ENCODE data around the gene CEP112. TPM values are rescaled to one million over a fixed set of nuclear protein-coding genes. Genes with fewer than 3 reads are reported as not detected.

Gene CEP112
- total and polyA plus RNA-seq, 4 donors: 1.1 to 4.9 (median 1.4) TPM

DNA sequence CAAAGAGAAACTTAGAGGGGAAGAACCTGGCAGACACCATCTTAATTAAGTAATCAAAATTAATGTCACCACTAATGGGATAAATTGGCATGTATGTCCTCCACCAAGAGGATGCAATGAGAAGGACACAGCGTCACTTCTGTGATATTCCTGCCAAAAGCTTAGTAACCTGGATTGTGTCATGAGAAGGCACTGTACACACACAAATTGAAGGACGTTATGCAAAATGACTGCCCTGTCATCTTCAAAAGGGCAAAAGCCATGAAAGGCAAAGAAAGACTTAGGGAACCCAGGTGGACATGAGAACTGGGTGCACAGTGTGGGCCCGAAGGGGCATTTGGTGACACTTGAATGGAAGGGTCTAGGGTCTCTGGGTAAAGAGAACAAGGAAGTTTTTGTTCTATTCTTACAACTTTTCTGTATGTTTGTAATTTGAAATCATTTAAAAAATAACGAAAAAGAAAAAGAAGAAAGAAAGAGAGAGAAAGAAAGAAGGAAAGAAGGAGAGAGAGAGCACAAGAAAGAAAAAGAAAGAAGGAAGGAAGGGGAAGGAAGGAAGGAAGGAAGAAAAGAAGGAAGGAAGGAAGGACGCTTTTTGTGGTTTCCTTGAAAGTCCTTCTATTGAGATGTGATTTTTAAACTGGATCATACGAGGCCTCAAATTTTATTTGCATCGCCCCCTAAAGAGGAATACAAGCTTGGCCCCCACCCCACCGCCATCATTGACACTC, 41.3 kb upstream of the CEP112 start:
- Histone ChIP-seq H3K36me3 (ENCODE audit: control insufficient read depth in 4 of 4, insufficient read depth in 3 of 4, low read depth in 1 of 4, low read length in 3 of 4) (no peaks in the 10 kb centered on the region), H3K4me3 (ENCODE audit: low read depth in 1 of 3, low read length in 3 of 3) (no peak overlapping the region), H3K27ac (ENCODE audit: low read depth in 1 of 2, low read length in 2 of 2) (peak overlapping the region; percentile 78 to 85), H3K4me1 (ENCODE audit: control insufficient read depth in 4 of 4, insufficient read depth in 4 of 4, low read length in 3 of 4) (peaks cover 6 to 44% (median 41%) of the 10 kb centered on the region in 4 donors), H3K9me3 (ENCODE audit: control insufficient read depth in 4 of 4, low read length in 3 of 4) (no peaks in the 10 kb centered on the region), H3K9ac (ENCODE audit: low read depth in 1 of 2, low read length in 2 of 2) (no peak overlapping the region), H3K27me3 (ENCODE audit: control insufficient read depth in 4 of 4, insufficient read depth in 4 of 4, low read length in 3 of 4) (no peaks in the 10 kb centered on the region)
- TF ChIP-seq RAD21 (IDR thresholded peaks at IDR 0.05) (peak; percentile 20 to 46), YY1 (IDR thresholded peaks at IDR 0.05) (peak; percentile 94), NR2F2 (IDR thresholded peaks at IDR 0.05) (peak; percentile 21), EGR1 (IDR thresholded peaks at IDR 0.05; ENCODE audit: low read depth in 2 of 2) (no peak), SP1 (IDR thresholded peaks at IDR 0.05) (peak; percentile 70), FOXA1 (IDR thresholded peaks at IDR 0.05) (peak; percentile 65), HNF4A (conservative IDR thresholded peaks at IDR 0.05) (peak; percentile 84), RXRA (IDR thresholded peaks at IDR 0.05) (peak; percentile 64 to 74), JUND (IDR thresholded peaks at IDR 0.05) (peak in 1 of 2 donors; percentile 73), GABPA (IDR thresholded peaks at IDR 0.05 in 1 of 2, conservative IDR thresholded peaks at IDR 0.05 in 1 of 2) (no peak), FOXA2 (IDR thresholded peaks at IDR 0.05) (peak; percentile 68), HNF4G (IDR thresholded peaks at IDR 0.05) (peak; percentile 69)
- TF ChIP-seq, protein P1, sequence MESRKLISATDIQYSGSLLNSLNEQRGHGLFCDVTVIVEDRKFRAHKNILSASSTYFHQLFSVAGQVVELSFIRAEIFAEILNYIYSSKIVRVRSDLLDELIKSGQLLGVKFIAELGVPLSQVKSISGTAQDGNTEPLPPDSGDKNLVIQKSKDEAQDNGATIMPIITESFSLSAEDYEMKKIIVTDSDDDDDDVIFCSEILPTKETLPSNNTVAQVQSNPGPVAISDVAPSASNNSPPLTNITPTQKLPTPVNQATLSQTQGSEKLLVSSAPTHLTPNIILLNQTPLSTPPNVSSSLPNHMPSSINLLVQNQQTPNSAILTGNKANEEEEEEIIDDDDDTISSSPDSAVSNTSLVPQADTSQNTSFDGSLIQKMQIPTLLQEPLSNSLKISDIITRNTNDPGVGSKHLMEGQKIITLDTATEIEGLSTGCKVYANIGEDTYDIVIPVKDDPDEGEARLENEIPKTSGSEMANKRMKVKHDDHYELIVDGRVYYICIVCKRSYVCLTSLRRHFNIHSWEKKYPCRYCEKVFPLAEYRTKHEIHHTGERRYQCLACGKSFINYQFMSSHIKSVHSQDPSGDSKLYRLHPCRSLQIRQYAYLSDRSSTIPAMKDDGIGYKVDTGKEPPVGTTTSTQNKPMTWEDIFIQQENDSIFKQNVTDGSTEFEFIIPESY (IDR thresholded peaks at IDR 0.05): no peak
- TF ChIP-seq, protein P2, sequence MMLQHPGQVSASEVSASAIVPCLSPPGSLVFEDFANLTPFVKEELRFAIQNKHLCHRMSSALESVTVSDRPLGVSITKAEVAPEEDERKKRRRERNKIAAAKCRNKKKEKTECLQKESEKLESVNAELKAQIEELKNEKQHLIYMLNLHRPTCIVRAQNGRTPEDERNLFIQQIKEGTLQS (IDR thresholded peaks at IDR 0.05): peak; percentile 65
- TF ChIP-seq, protein P3, sequence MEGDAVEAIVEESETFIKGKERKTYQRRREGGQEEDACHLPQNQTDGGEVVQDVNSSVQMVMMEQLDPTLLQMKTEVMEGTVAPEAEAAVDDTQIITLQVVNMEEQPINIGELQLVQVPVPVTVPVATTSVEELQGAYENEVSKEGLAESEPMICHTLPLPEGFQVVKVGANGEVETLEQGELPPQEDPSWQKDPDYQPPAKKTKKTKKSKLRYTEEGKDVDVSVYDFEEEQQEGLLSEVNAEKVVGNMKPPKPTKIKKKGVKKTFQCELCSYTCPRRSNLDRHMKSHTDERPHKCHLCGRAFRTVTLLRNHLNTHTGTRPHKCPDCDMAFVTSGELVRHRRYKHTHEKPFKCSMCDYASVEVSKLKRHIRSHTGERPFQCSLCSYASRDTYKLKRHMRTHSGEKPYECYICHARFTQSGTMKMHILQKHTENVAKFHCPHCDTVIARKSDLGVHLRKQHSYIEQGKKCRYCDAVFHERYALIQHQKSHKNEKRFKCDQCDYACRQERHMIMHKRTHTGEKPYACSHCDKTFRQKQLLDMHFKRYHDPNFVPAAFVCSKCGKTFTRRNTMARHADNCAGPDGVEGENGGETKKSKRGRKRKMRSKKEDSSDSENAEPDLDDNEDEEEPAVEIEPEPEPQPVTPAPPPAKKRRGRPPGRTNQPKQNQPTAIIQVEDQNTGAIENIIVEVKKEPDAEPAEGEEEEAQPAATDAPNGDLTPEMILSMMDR (IDR thresholded peaks at IDR 0.05; ENCODE audit: low read depth, low read length, missing input control): peak; percentile 25
- TF ChIP-seq, protein P4, sequence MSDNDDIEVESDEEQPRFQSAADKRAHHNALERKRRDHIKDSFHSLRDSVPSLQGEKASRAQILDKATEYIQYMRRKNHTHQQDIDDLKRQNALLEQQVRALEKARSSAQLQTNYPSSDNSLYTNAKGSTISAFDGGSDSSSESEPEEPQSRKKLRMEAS (IDR thresholded peaks at IDR 0.05): peak; percentile 28
- DNase-seq (ENCODE audit: low spot score): no peak
- 60% methylated on average over 8 of the region's 8 CpGs for whole genome bisulfite sequencing

DNA sequence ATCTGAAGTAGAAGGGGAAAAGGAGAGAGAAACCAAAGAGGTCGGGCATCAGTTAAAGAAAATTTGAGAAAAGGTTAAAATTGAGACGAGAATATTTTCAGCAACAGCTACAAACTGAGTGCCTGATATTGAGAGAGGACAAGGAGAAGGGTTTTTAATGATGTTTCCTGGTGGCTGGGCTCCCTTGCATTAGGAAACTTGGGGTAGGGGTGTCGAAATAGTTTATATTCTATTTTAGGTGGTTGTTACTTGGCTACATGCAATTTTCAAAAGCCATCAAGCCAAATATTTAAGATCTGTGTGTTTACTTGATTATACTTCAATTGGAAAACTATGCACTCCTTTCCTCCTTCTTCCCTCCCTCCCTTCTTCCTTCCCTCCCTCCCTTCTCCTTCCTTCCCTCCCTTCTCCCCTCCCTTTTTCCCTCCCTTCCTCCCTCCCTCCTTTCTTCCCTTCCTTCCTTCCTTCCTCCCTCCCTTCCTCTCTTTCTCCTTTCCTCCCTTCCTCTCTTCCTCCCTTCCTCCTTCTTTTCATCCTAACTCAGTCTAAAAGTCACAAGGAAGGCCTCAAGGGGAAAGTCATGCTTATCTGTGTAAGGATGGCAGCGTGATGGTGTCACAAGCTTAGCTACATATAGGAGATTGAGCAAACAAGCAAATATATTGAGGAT, 39.1 kb upstream of the CEP112 start:
- Histone ChIP-seq H3K27ac (ENCODE audit: low read depth in 1 of 2, low read length in 2 of 2) (peak overlapping the region; percentile 78 to 96), H3K9me3 (ENCODE audit: control insufficient read depth in 4 of 4, low read length in 3 of 4) (no peaks in the 10 kb centered on the region)
- 63% methylated on average over 4 of the region's 4 CpGs for WGBS

More for the DNA sequence above, 39.1 kb upstream of the CEP112 start:
- Histone ChIP-seq H3K27me3 (ENCODE audit: control insufficient read depth in 4 of 4, insufficient read depth in 4 of 4, low read length in 3 of 4) (no peaks in the 10 kb centered on the region), H3K4me3 (ENCODE audit: low read depth in 1 of 3, low read length in 3 of 3) (no peak overlapping the region), H3K4me1 (ENCODE audit: control insufficient read depth in 4 of 4, insufficient read depth in 4 of 4, low read length in 3 of 4) (peaks cover 6 to 44% (median 41%) of the 10 kb centered on the region in 4 donors), H3K36me3 (ENCODE audit: control insufficient read depth in 4 of 4, insufficient read depth in 3 of 4, low read depth in 1 of 4, low read length in 3 of 4) (peaks cover 0 to 3% (median under 1%) of the 10 kb centered on the region in 4 donors), H3K9ac (ENCODE audit: low read depth in 1 of 2, low read length in 2 of 2) (peak overlapping the region in 1 of 2 donors; percentile 49)
- TF ChIP-seq NR2F2 (IDR thresholded peaks at IDR 0.05): no peak
- TF ChIP-seq, protein P5, sequence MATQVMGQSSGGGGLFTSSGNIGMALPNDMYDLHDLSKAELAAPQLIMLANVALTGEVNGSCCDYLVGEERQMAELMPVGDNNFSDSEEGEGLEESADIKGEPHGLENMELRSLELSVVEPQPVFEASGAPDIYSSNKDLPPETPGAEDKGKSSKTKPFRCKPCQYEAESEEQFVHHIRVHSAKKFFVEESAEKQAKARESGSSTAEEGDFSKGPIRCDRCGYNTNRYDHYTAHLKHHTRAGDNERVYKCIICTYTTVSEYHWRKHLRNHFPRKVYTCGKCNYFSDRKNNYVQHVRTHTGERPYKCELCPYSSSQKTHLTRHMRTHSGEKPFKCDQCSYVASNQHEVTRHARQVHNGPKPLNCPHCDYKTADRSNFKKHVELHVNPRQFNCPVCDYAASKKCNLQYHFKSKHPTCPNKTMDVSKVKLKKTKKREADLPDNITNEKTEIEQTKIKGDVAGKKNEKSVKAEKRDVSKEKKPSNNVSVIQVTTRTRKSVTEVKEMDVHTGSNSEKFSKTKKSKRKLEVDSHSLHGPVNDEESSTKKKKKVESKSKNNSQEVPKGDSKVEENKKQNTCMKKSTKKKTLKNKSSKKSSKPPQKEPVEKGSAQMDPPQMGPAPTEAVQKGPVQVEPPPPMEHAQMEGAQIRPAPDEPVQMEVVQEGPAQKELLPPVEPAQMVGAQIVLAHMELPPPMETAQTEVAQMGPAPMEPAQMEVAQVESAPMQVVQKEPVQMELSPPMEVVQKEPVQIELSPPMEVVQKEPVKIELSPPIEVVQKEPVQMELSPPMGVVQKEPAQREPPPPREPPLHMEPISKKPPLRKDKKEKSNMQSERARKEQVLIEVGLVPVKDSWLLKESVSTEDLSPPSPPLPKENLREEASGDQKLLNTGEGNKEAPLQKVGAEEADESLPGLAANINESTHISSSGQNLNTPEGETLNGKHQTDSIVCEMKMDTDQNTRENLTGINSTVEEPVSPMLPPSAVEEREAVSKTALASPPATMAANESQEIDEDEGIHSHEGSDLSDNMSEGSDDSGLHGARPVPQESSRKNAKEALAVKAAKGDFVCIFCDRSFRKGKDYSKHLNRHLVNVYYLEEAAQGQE (IDR thresholded peaks at IDR 0.05): peak; percentile 53
- TF ChIP-seq, protein P1 (IDR thresholded peaks at IDR 0.05): no peak
- TF ChIP-seq JUND (IDR thresholded peaks at IDR 0.05): peak in 1 of 2 donors; percentile 21
- peak in 1 of 2 donors; percentile 45 for TF ChIP-seq HNF4A (conservative IDR thresholded peaks at IDR 0.05)
- peak in 1 of 2 donors; percentile 30 for TF ChIP-seq RXRA (IDR thresholded peaks at IDR 0.05)
- DNase-seq (ENCODE audit: low spot score): no peak

Measured in liver (tissue), 9 donors.